A549 (cell line): ENCODE measurements around the gene NGLY1. TPM values are rescaled to one million over a fixed set of nuclear protein-coding genes. Genes with fewer than 3 reads are reported as not detected.

Source experiments
- ATAC-seq, 2 experiments: fragments of 200-7000 bp in 1 of 2; fragments of >200 bp in 1 of 2; cut with Nextera tagmentation in 1 of 2; cut with Tn5 transposase in 1 of 2; 3 replicates each; pipeline versions ENCODE4 v1.8.0 to v1.9.1; 2018 to 2020; ENCODE audit warnings: mild to moderate bottlenecking in 1 of 2, moderate library complexity in 1 of 2
- CTCF ChIA-PET: fragments of 300-600 bp; sonication (Branson Sonifier 250); formaldehyde crosslinking; extraction: SDS; loops from one replicate; lab custom pipeline; 2021; ENCODE audit warnings: antibody characterized with exemption, inconsistent platforms; lab: Yijun Ruan, JAX
- POLR2A ChIA-PET: fragments of 350-600 bp; formaldehyde crosslinking; extraction: SDS; loops from one replicate; lab custom pipeline; 2021; ENCODE audit warnings: antibody characterized with exemption, inconsistent platforms; lab: Yijun Ruan, JAX
- DNase-seq, 2 experiments: peaks; one replicate each; pipeline versions ENCODE4 v3.0.0 to v3.0.0-alpha.2; 2011 to 2016; ENCODE audit warnings: low read depth in 1 of 2, low spot score in 1 of 2
- FAIRE-seq: peaks from 2 replicates; lab custom pipeline; 2011; peaks lifted over from hg19 to GRCh38; lab: Jason Lieb, UNC
- H3K27ac ChIP-seq, 2 experiments: fragments of >200 bp; sonication (Bioruptor Twin); formaldehyde crosslinking; 3 replicates each; pipeline ENCODE4 v1.5.1; 2016 to 2017
- H3K4me1 ChIP-seq: fragments of >200 bp; sonication (Bioruptor Twin); formaldehyde crosslinking; 3 replicates; pipeline ENCODE4 v1.6.1; 2016
- H3K4me2 ChIP-seq: fragments of >200 bp; sonication (Bioruptor Twin); formaldehyde crosslinking; 3 replicates; pipeline ENCODE4 v1.6.1; 2016
- H3K4me3 ChIP-seq: fragments of >200 bp; sonication (Bioruptor Twin); formaldehyde crosslinking; 3 replicates; pipeline ENCODE4 v1.5.1; 2016
- H3K9me3 ChIP-seq: fragments of >200 bp; sonication (Bioruptor Twin); formaldehyde crosslinking; 3 replicates; pipeline ENCODE4 v1.6.1; 2016
- CHD4 ChIP-seq: fragments of 200-600 bp; sonication (generic); IDR thresholded peaks from 2 replicates; pipeline ENCODE4 v1.6.1; 2016; ENCODE audit warnings: antibody characterized with exemption, mild to moderate bottlenecking, borderline replicate concordance
- EHMT2 ChIP-seq: fragments of 200-600 bp; sonication (generic); IDR thresholded peaks from 2 replicates; pipeline ENCODE4 v1.6.1; 2016; ENCODE audit warnings: antibody characterized with exemption, low read depth, mild to moderate bottlenecking, moderate library complexity
- FOSB ChIP-seq: fragments of 250-450 bp; sonication (Bioruptor Pico); IDR thresholded peaks from 2 replicates; pipeline ENCODE4 v1.5.0; 2020; ENCODE audit warnings: mild to moderate bottlenecking, moderate library complexity
- HEYL ChIP-seq: fragments of 250-450 bp; sonication (Bioruptor Pico); IDR thresholded peaks from 2 replicates; pipeline ENCODE4 v1.8.0; 2021; ENCODE audit warnings: mild to moderate bottlenecking, moderate library complexity
- HOXB13 ChIP-seq: fragments of 250-450 bp; sonication (Bioruptor Pico); IDR thresholded peaks from 2 replicates; pipeline ENCODE4 v1.5.0; 2020; ENCODE audit warnings: low read depth, mild to moderate bottlenecking, moderate library complexity
- JUN ChIP-seq, 2 experiments: fragments of >200 bp; sonication (Bioruptor Twin); formaldehyde crosslinking; IDR thresholded peaks; 2 replicates in 1 of 2; 3 replicates in 1 of 2; pipeline ENCODE4 v1.6.1; 2016 to 2017
- MAZ ChIP-seq: fragments of 150-350 bp; IDR thresholded peaks from 2 replicates; pipeline ENCODE4 v1.6.1; 2014; ENCODE audit warnings: antibody characterized with exemption, low read depth, low read length, borderline replicate concordance
- NR3C1 ChIP-seq: fragments of >200 bp; sonication (Bioruptor Twin); formaldehyde crosslinking; IDR thresholded peaks from 3 replicates; pipeline ENCODE4 v1.6.1; 2017
- POLR2AphosphoS2 ChIP-seq: conservative IDR thresholded peaks from 2 replicates; pipeline ENCODE4 v1.6.1; 2012; ENCODE audit warnings: low read length, improper control_type of control experiment, inconsistent platforms
- RAD21 ChIP-seq, 2 experiments: fragments of >200 bp in 1 of 2; sonication (Bioruptor Twin) in 1 of 2; formaldehyde crosslinking in 1 of 2; IDR thresholded peaks in 1 of 2; conservative IDR thresholded peaks in 1 of 2; 2 replicates in 1 of 2; 3 replicates in 1 of 2; pipeline ENCODE4 v1.6.1; 2012 to 2018; ENCODE audit warnings: inconsistent platforms in 1 of 2
- RCOR1 ChIP-seq: fragments of 150-350 bp; IDR thresholded peaks from 2 replicates; pipeline ENCODE4 v1.6.1; 2014; ENCODE audit warnings: antibody characterized with exemption, low read length, low read depth
- SREBF2 ChIP-seq: fragments of 450-650 bp; IDR thresholded peaks from 2 replicates; pipeline ENCODE4 v1.6.1; 2014; ENCODE audit warnings: mild to moderate bottlenecking, moderate library complexity
- TFCP2L1 ChIP-seq: fragments of 250-450 bp; sonication (Bioruptor Pico); IDR thresholded peaks from 2 replicates; pipeline ENCODE4 v1.5.0; 2021; ENCODE audit warnings: mild to moderate bottlenecking
- ZC3H11A ChIP-seq: fragments of 450-650 bp; IDR thresholded peaks from 2 replicates; pipeline ENCODE4 v1.6.1; 2014; ENCODE audit warnings: antibody characterized with exemption, mild to moderate bottlenecking
- ZFP36 ChIP-seq: fragments of 450-650 bp; IDR thresholded peaks from 2 replicates; pipeline ENCODE4 v1.6.1; 2014; ENCODE audit warnings: borderline replicate concordance; ENCODE audit not compliant: partially characterized antibody
- ZSCAN20 ChIP-seq: fragments of 250-450 bp; sonication (Bioruptor Pico); IDR thresholded peaks from 2 replicates; pipeline ENCODE4 v1.8.0; 2022; ENCODE audit warnings: mild to moderate bottlenecking, moderate library complexity
- WGBS: methylation state at CpG from one replicate; pipeline ENCODE4 v1.1.6; 2017; ENCODE audit errors: missing lambda C conversion rate; 5-methylcytosine and 5-hydroxymethylcytosine counted together
- polyA plus RNA-seq, 4 experiments: library from polyadenylated mRNA; depleted of rRNA in 3 of 4; stranded (reverse); fragments of >200 nt; fragmentation: RNase III in 1 of 4; extraction: RNeasy Plus Mini Kit Qiagen cat#74134 plus additional on column Dnase treatment in 1 of 4; gene quantifications; 2 replicates in 3 of 4; 3 replicates in 1 of 4; pipeline ENCODE4 v1.2.3, GENCODE V29; 2011 to 2017
- TF ChIP-seq, protein P1 (sequence below): IDR thresholded peaks from 2 replicates; pipeline ENCODE4 v1.6.1; 2012
- TF ChIP-seq, protein P2 (sequence below): fragments of 250-450 bp; sonication (Bioruptor Pico); IDR thresholded peaks from 2 replicates; pipeline ENCODE4 v1.5.0; 2021; ENCODE audit warnings: mild to moderate bottlenecking, moderate library complexity, borderline replicate concordance
- TF ChIP-seq, protein P3 (sequence below): fragments of 450-650 bp; IDR thresholded peaks from 2 replicates; pipeline ENCODE4 v1.6.1; 2014; ENCODE audit warnings: antibody characterized with exemption
- TF ChIP-seq, protein P4 (sequence below): fragments of >200 bp; sonication (Bioruptor Twin); formaldehyde crosslinking; IDR thresholded peaks from 3 replicates; pipeline ENCODE4 v1.5.1; 2016
- TF ChIP-seq, protein P5 (sequence below): fragments of >200 bp; sonication (Bioruptor Twin); formaldehyde crosslinking; IDR thresholded peaks from 2 replicates; pipeline ENCODE4 v1.6.1; 2016
- TF ChIP-seq, protein P6 (sequence below): fragments of 200-600 bp; sonication (generic); IDR thresholded peaks from 2 replicates; pipeline ENCODE4 v1.6.1; 2016; ENCODE audit warnings: antibody characterized with exemption, mild to moderate bottlenecking, moderate library complexity

The NGLY1 gene
- polyA plus RNA-seq, 2 of the 4 experiments (the other 2 are of a cell fraction), result 25.2 to 29.2 TPM

DNA sequence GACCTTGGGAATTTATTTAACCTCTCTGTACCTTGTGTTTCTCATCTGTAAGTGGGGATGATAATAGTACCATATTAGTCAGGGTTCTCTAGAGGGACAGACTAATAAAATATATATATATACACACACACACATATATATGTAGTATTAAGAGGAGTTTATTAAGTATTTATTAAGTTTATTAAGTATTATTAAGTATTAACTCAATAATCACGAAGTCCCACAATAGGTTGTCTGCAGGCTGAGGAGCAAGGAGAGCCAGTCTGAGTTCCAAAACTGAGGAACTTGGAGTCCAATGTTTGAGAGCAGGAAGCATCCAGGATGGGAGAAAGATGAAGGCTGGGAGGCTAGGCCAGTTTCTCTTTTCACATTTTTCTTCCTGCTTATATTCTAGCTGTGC lies 21.4 kb upstream of the NGLY1 start:
- DNase-seq (no peak), FAIRE-seq (no peak), ATAC-seq (no peak)
- CTCF ChIA-PET, result interaction anchor here (0.8 kb wide), 1 partner anchor 59 kb away, joined by 3 read pairs; no protein-coding TSS in a partner anchor
- Histone ChIP-seq H3K9me3 (no peaks in the 10 kb centered on the region), H3K4me2 (no peak overlapping the region), H3K27ac (no peak overlapping the region), H3K4me1 (no peaks in the 10 kb centered on the region), H3K4me3 (no peak overlapping the region)
- WGBS, result 5% methylated on average over 1 of the region's 1 CpG
- TF ChIP-seq, protein P1, sequence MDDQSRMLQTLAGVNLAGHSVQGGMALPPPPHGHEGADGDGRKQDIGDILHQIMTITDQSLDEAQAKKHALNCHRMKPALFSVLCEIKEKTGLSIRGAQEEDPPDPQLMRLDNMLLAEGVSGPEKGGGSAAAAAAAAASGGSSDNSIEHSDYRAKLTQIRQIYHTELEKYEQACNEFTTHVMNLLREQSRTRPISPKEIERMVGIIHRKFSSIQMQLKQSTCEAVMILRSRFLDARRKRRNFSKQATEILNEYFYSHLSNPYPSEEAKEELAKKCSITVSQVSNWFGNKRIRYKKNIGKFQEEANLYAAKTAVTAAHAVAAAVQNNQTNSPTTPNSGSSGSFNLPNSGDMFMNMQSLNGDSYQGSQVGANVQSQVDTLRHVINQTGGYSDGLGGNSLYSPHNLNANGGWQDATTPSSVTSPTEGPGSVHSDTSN, result no peak
- TF ChIP-seq ZFP36 (no peak), HOXB13 (CRISPR knock-in tag) (no peak), EHMT2 (no peak), TFCP2L1 (no peak), SREBF2 (no peak), POLR2AphosphoS2 (no peak), RAD21 (conservative IDR thresholded peaks at IDR 0.05 in 1 of 2, IDR thresholded peaks at IDR 0.05 in 1 of 2) (no peak), FOSB (CRISPR knock-in tag) (no peak), CHD4 (no peak), ZSCAN20 (CRISPR knock-in tag) (no peak), JUN (IDR thresholded peaks at IDR 0.05) (no peak), ZC3H11A (no peak), HEYL (CRISPR knock-in tag) (no peak)
- TF ChIP-seq, protein P2, sequence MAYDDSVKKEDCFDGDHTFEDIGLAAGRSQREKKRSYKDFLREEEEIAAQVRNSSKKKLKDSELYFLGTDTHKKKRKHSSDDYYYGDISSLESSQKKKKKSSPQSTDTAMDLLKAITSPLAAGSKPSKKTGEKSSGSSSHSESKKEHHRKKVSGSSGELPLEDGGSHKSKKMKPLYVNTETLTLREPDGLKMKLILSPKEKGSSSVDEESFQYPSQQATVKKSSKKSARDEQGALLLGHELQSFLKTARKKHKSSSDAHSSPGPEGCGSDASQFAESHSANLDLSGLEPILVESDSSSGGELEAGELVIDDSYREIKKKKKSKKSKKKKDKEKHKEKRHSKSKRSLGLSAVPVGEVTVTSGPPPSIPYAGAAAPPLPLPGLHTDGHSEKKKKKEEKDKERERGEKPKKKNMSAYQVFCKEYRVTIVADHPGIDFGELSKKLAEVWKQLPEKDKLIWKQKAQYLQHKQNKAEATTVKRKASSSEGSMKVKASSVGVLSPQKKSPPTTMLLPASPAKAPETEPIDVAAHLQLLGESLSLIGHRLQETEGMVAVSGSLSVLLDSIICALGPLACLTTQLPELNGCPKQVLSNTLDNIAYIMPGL (CRISPR knock-in tag), result no peak
- TF ChIP-seq, protein P3, sequence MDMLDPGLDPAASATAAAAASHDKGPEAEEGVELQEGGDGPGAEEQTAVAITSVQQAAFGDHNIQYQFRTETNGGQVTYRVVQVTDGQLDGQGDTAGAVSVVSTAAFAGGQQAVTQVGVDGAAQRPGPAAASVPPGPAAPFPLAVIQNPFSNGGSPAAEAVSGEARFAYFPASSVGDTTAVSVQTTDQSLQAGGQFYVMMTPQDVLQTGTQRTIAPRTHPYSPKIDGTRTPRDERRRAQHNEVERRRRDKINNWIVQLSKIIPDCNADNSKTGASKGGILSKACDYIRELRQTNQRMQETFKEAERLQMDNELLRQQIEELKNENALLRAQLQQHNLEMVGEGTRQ, result no peak
- TF ChIP-seq, protein P4, sequence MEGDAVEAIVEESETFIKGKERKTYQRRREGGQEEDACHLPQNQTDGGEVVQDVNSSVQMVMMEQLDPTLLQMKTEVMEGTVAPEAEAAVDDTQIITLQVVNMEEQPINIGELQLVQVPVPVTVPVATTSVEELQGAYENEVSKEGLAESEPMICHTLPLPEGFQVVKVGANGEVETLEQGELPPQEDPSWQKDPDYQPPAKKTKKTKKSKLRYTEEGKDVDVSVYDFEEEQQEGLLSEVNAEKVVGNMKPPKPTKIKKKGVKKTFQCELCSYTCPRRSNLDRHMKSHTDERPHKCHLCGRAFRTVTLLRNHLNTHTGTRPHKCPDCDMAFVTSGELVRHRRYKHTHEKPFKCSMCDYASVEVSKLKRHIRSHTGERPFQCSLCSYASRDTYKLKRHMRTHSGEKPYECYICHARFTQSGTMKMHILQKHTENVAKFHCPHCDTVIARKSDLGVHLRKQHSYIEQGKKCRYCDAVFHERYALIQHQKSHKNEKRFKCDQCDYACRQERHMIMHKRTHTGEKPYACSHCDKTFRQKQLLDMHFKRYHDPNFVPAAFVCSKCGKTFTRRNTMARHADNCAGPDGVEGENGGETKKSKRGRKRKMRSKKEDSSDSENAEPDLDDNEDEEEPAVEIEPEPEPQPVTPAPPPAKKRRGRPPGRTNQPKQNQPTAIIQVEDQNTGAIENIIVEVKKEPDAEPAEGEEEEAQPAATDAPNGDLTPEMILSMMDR, result no peak
- TF ChIP-seq, protein P5, sequence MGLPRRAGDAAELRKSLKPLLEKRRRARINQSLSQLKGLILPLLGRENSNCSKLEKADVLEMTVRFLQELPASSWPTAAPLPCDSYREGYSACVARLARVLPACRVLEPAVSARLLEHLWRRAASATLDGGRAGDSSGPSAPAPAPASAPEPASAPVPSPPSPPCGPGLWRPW, result no peak
- POLR2A ChIA-PET, result interaction anchor here (0.7 kb wide), 1 partner anchor 21 kb away, joined by 8 read pairs; the partner anchor contains the start of gene NGLY1

DNA sequence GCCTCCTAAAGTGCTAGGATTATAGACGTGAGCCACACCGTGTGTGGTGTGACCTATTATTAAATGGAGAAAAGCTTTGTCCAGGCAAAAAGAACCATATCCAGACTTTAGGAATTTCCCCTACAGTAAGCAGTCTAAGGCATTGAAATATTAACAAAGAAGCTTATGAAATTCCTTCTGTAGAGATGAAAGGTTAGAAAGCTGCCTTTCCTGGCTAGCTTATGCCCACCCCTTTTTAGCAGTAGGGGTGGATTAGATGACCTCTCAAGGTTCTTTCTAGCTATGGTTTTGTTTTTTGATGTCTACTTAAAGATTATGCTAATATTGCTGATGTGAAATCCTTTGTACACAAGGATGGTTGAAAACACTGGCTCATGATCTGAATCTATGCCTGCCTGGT lies 20.6 kb upstream of the NGLY1 start:
- WGBS, result 61% methylated on average over 2 of the region's 2 CpGs
- no peaks in the 10 kb centered on the region for H3K9me3 ChIP-seq
- H3K4me1 ChIP-seq, result no peaks in the 10 kb centered on the region
- ChIA-PET POLR2A (no interaction called here), CTCF (interaction anchor here (1.5 kb wide), 1 partner anchor 19 kb away, joined by 3 read pairs; no protein-coding TSS in a partner anchor)
- no peak overlapping the region for H3K4me2 ChIP-seq
- no peak overlapping the region for H3K4me3 ChIP-seq
- H3K27ac ChIP-seq, result no peak overlapping the region
- DNase-seq (no peak), ATAC-seq (no peak), FAIRE-seq (no peak)
- TF ChIP-seq MAZ, result no peak
- TF ChIP-seq NR3C1, result no peak
- TF ChIP-seq RCOR1, result no peak
- TF ChIP-seq, protein P3, result no peak
- TF ChIP-seq, protein P6, sequence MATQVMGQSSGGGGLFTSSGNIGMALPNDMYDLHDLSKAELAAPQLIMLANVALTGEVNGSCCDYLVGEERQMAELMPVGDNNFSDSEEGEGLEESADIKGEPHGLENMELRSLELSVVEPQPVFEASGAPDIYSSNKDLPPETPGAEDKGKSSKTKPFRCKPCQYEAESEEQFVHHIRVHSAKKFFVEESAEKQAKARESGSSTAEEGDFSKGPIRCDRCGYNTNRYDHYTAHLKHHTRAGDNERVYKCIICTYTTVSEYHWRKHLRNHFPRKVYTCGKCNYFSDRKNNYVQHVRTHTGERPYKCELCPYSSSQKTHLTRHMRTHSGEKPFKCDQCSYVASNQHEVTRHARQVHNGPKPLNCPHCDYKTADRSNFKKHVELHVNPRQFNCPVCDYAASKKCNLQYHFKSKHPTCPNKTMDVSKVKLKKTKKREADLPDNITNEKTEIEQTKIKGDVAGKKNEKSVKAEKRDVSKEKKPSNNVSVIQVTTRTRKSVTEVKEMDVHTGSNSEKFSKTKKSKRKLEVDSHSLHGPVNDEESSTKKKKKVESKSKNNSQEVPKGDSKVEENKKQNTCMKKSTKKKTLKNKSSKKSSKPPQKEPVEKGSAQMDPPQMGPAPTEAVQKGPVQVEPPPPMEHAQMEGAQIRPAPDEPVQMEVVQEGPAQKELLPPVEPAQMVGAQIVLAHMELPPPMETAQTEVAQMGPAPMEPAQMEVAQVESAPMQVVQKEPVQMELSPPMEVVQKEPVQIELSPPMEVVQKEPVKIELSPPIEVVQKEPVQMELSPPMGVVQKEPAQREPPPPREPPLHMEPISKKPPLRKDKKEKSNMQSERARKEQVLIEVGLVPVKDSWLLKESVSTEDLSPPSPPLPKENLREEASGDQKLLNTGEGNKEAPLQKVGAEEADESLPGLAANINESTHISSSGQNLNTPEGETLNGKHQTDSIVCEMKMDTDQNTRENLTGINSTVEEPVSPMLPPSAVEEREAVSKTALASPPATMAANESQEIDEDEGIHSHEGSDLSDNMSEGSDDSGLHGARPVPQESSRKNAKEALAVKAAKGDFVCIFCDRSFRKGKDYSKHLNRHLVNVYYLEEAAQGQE, result no peak
